Stimulated activated CD4-positive, alpha-beta T cell treated with anti-CD3 and anti-CD28 coated beads, Interleukin-12 subunit alpha, Interleukin-12 subunit beta, amount 100 ng/mL, for 48 hours (primary cell): ENCODE data around the gene PTH1R.

Source experiments
- DNase-seq, 3 donors: peaks; one replicate each; pipeline ENCODE4 v3.0.0-alpha.2; 2020; ENCODE audit warnings: low read depth in 2 of 3, low spot score in 1 of 3

Gene PTH1R

DNA sequence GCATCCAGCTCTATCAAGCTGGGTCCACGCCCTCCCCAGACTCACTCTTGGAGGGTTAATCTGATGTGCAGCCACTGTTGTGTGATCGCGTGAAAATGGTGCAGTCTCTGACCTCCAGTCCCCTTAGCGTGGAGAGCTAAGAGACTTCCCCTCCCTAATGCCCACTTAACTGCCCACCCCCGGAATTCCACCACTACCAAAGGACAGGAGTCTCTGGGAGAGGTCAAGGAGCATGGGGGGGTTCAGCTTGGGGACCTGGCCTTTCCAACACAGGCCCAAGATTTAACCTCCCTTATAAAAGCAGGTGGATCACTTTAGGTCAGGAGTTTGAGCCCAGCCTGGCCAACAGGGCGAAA, 50.2 kb downstream of the PTH1R start:
- no peak for DNase-seq

DNA sequence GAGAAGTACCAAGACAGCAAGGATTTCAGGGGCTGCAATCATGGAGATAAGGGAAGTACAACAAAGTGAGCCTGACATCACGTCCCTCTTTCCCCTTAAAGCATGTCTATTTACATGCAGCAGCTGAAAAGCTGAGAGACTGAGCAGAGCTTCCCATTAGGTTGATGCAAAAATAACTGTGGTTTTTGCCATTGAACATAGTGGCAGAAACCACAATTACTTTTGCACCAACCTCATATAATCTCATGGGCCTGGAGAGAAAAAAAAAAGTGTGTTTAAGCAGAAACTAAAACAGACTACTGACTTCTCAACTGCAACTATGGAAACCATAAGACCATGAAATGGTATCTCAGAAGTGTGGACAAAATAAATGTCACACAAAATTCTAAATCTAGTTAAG, 50.8 kb downstream of the PTH1R start:
- DNase-seq: no peak

DNA sequence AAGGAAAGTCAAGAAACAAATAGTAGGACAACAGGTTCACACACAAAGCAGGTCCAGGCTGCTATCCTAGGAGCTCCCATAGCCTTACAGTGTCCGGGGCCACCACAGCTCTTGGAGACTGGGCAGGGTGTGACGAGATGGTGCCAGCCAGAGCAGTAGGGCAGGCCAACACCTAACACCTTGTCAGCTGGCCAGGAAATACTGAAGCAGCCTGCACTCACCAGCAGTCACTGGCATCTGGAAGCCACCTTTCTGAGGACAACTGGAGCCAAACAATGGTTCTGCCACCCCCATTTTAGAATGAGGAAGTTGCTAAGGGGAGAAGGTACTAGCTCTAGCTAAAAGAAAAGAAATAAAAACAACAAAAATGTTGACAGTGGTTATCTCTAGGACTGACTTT, 51.8 kb downstream of the PTH1R start:
- DNase-seq: no peak

- DNase-seq: no peak
These were observed 52.8 kb downstream of the PTH1R start for GRCh38 chr3:46930166-46930944.

GRCh38 chr3:46930945-46931403, 53.5 kb downstream of the PTH1R start:
- DNase-seq: no peak

GRCh38 chr3:46931631-46932331, 54.3 kb downstream of the PTH1R start:
- DNase-seq: no peak

GRCh38 chr3:46932455-46933225, 55.1 kb downstream of the PTH1R start:
- no peak for DNase-seq

DNA sequence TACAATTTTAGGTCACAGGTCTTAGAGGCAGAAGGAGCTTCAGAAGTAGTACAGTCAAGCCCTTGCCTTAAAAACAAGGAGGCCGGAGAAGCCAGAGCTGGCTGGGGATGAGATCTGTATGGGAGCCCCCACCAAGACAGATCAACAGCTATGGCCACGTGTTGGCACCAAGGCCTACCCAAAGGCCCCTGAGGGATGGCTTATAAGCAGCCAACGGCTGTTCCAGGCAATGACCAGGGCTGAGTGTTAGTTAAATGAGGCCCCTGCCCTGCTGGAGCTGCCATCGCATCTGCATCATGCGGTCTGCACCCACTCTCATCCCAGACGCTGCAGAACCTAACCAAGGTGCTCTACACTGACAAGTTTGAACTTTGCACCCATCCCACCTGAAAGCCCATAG, 55.7 kb downstream of the PTH1R start:
- DNase-seq: no peak

DNA sequence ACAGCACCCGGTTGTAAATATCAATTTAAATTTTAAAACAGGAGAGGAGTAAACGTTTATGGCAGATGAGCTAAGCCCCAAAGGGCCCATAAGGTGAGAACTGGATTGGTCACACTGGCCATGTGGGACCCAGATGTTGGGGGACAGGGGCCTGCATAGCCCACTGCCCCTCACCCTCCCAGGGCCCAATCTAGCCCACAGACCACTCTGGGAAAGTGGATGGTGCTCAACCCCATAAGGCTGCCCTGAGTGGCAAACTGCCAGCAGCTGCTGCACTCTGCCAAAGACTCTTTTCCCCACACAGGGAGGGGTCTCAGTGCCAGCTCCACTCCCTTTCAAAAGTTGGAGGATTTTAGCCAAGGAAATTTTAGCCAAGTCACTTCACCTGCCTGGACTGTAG, 56.6 kb downstream of the PTH1R start:
- no peak for DNase-seq

- DNase-seq: no peak
These were observed 57.1 kb downstream of the PTH1R start for GRCh38 chr3:46934498-46935167.

GRCh38 chr3:46935168-46935858, 57.8 kb downstream of the PTH1R start:
- no peak for DNase-seq

DNA sequence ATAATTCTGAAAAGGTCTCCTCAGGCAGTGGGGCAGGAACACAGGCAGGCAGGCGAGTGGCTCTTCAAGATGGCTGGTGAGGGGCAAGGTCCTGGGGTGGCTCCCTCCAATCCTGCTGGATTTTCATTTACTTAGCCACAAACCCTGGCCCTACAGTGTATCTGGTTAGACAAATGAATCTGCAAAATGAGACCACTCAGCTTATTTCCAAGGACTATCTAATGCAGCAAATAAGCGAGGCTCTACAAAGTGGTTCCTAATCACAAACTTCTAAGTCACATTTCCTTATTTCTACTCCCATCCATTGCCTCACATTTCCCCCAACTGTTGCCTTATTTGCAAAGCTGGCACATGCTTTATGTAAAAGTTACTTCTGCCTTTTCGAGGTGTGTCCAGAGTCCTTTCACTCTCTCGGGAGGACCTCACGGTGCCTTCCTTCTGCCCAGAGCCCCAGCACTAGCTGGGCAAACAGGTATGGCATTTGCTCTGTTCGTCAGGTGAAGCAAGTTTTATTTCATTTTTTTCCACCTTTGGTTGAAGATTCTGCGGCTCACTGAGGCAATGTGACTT, 58.6 kb downstream of the PTH1R start:
- no peak for DNase-seq

GRCh38 chr3:46936733-46937250, 59.3 kb downstream of the PTH1R start:
- DNase-seq: no peak

DNA sequence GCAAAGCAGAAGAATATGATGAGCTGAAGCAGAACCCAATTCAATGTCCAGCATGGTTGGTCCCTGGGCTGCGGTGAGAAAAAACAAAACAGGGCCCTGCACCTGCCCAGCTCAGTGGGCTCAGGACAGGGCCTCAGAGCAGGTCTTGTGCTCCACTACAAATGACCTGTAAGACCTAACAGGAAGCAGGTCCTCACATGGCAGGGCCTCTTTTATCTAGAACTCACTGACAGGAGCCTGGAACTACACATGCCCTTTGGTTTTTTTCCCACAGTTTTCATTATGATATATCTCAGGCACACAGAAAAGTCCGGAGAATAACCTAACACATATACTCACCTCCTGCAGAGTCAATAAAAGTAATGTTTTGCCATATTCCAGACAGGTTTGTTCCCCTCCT, 60.6 kb downstream of the PTH1R start:
- no peak for DNase-seq

GRCh38 chr3:46939578-46940445, 62.3 kb downstream of the PTH1R start:
- DNase-seq: no peak

DNA sequence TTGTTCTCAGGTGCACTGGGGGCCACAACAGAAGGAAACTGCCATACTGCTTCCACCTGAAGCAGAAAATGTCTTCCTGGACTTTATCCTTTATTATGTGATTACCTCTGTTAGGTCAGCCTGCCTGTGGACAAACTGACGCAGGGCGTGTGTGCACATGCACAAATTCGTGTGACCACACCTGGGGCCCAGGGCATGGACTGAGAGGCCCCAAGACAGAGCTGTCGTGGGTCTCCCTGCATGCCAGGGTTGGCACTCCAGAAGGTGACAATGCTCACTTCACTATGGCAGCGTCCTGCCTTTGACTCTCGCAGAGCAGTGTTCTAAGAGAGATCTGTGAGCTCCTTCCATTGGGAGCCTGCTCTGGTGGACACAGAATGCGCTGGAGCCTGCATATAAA, 64.6 kb downstream of the PTH1R start:
- no peak for DNase-seq

GRCh38 chr3:46942481-46943236, 65.1 kb downstream of the PTH1R start:
- no peak for DNase-seq
